Testis (tissue), 2 donors: Measurements from ENCODE around the gene ZBTB7A.

Source experiments
- POLR2A ChIP-seq: fragments of 450-650 bp; IDR thresholded peaks from one replicate; pipeline ENCODE4 v1.6.1; 2017; ENCODE audit warnings: antibody characterized with exemption, mild to moderate bottlenecking, moderate library complexity
- TF ChIP-seq, protein P1 (sequence below), 3 experiments: fragments of 450-650 bp in 2 of 3; fragments of 200-600 bp in 1 of 3; sonication (generic) in 1 of 3; IDR thresholded peaks; one replicate each; pipeline ENCODE4 v1.5.1; 2016 to 2019; ENCODE audit warnings: antibody characterized with exemption in 3 of 3, mild to moderate bottlenecking in 2 of 3, moderate library complexity in 1 of 3

DNA sequence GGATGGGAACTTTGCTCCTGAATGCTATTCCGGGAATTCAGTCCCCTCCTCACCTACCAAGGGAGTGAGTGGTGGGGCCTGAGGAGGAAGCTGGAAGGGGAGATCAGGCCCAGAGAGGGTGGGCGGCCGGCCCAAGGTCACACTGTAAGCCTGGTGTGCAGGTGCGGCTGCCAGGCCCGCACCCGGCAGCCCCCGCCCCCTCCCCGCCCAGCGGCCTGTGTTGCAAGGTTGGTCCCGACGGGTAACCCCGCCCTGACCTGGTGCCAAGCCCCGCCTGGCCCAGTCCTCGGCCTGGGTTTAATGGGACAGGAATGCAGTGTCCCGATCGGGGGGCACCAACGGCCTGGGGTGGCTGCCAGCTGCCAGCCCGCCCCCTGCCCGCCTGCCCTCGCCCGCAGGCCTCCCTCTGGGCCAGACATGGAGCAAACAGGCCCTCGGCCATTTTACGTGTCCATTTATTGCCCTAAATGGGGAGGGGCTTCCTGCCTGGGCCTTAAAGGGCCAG is 5.5 kb downstream of the ZBTB7A start:
- TF ChIP-seq, protein P1, sequence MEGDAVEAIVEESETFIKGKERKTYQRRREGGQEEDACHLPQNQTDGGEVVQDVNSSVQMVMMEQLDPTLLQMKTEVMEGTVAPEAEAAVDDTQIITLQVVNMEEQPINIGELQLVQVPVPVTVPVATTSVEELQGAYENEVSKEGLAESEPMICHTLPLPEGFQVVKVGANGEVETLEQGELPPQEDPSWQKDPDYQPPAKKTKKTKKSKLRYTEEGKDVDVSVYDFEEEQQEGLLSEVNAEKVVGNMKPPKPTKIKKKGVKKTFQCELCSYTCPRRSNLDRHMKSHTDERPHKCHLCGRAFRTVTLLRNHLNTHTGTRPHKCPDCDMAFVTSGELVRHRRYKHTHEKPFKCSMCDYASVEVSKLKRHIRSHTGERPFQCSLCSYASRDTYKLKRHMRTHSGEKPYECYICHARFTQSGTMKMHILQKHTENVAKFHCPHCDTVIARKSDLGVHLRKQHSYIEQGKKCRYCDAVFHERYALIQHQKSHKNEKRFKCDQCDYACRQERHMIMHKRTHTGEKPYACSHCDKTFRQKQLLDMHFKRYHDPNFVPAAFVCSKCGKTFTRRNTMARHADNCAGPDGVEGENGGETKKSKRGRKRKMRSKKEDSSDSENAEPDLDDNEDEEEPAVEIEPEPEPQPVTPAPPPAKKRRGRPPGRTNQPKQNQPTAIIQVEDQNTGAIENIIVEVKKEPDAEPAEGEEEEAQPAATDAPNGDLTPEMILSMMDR (IDR thresholded peaks at IDR 0.05), result no peak
- no peak for TF ChIP-seq POLR2A
